HG03039 (cell line): ENCODE results near the gene PPP1R15B.

Experiments used
- ATAC-seq: cut with Tn5 transposase; IDR thresholded peaks from one replicate; pipeline ENCODE4 v1.9.1; 2021; ENCODE audit warnings: mild to moderate bottlenecking, moderate library complexity; ENCODE audit not compliant: unreplicated experiment

Gene PPP1R15B

GRCh38 chr1:204367956-204368355 lies 43.7 kb downstream of the PPP1R15B start:
- ATAC-seq: no peak

GRCh38 chr1:204367193-204367858 lies 44.3 kb downstream of the PPP1R15B start:
- no peak for ATAC-seq

- no peak for ATAC-seq
Observed at GRCh38 chr1:204366759-204367158, 44.9 kb downstream of the PPP1R15B start.

- ATAC-seq: no peak
Observed at GRCh38 chr1:204363335-204364114, 48.1 kb downstream of the PPP1R15B start.

GRCh38 chr1:204362984-204363334 lies 48.7 kb downstream of the PPP1R15B start:
- ATAC-seq: no peak

GRCh38 chr1:204361781-204362180 lies 49.8 kb downstream of the PPP1R15B start:
- no peak for ATAC-seq

- ATAC-seq: no peak
Observed at GRCh38 chr1:204361341-204361771, 50.3 kb downstream of the PPP1R15B start.

- no peak for ATAC-seq
Observed at GRCh38 chr1:204360314-204360713, 51.3 kb downstream of the PPP1R15B start.

- ATAC-seq: no peak
Observed at GRCh38 chr1:204359474-204360255, 52.0 kb downstream of the PPP1R15B start, which contains the start of gene PLEKHA6. TSS of gene PLEKHA6 (minus strand) at chr1:204359929. CDS start at chr1:204273727, 86,202 bp downstream.

- no peak for ATAC-seq
Observed at GRCh38 chr1:204359131-204359473, 52.5 kb downstream of the PPP1R15B start.

GRCh38 chr1:204358605-204359004 lies 53.0 kb downstream of the PPP1R15B start:
- ATAC-seq: no peak

- ATAC-seq: no peak
Observed at GRCh38 chr1:204357551-204358490, 53.8 kb downstream of the PPP1R15B start.

- no peak for ATAC-seq
Observed at GRCh38 chr1:204356997-204357396, 54.6 kb downstream of the PPP1R15B start.

GRCh38 chr1:204355913-204356312 lies 55.7 kb downstream of the PPP1R15B start:
- no peak for ATAC-seq

- no peak for ATAC-seq
Observed at GRCh38 chr1:204354579-204354978, 57.0 kb downstream of the PPP1R15B start.
